HCT116 (cell line): ENCODE results near the gene SMIM12. TPM values are rescaled to one million over a fixed set of nuclear protein-coding genes. Genes with fewer than 3 reads are reported as not detected.

Source experiments
- total RNA-seq: library from RNA; stranded (reverse); gene quantifications from one replicate; pipeline ENCODE4 v1.2.1, GENCODE V29; 2021; ENCODE audit not compliant: unreplicated experiment

SMIM12 gene
- total RNA-seq, 1 experiment from 2014 or later: 31.3 TPM

Other genes with a start within 250 kb of the SMIM12 start
- gene GJB5, start 104.7 kb downstream of the SMIM12 start, total RNA-seq: 4.6 TPM
- gene GJB4, start 100.0 kb downstream of the SMIM12 start, total RNA-seq: 2.0 TPM
- gene GJB3, start 78.5 kb downstream of the SMIM12 start, total RNA-seq: 46.7 TPM
- gene GJA4, start 66.8 kb downstream of the SMIM12 start, total RNA-seq: not detected
- gene DLGAP3, start 69.9 kb upstream of the SMIM12 start, total RNA-seq: 0.27 TPM
- gene TMEM35B, start 125.6 kb upstream of the SMIM12 start, total RNA-seq: 14.6 TPM
- 14.4 TPM for gene ZMYM6, start 172.2 kb upstream of the SMIM12 start, total RNA-seq
- 37.6 TPM for gene ZMYM1, start 219.6 kb upstream of the SMIM12 start, total RNA-seq